GM18951 (cell line): ENCODE results near the gene ERG.

Experiments used
- POLR2A ChIP-seq: IDR thresholded peaks from 4 replicates; pipeline ENCODE4 v1.6.1; 2011; ENCODE audit warnings: mild to moderate bottlenecking; ENCODE audit not compliant: insufficient read length, insufficient read depth; ENCODE audit errors: extremely low read depth
- in situ Hi-C: fragments of 300-500 bp; cut with MboI; formaldehyde crosslinking; loops from one replicate; pipeline ENCODE4 v1.12.0; 2022; ENCODE audit warnings: low sequenced_read_pairs, mixed read lengths, inconsistent platforms; ENCODE audit not compliant: unreplicated experiment

Gene ERG

DNA sequence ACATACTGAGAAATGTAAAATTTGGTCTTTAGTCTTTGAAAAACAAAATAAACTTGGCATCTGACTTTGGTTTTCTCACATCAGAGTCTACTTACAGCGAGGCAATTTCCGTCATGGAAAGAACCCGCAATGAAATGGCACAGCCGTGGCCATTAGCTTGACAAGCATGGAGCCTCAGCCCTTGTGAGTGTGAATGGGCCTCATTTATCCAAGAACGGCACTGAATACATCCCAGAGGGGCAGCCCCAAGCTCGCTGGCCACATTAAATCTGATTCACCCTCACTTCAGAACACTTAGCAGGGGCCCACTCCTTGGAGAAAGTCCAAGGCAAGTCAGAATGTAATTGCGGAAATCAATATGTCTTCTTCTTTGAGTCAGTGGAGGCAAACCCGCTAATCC is 64.8 kb downstream of the ERG start:
- TF ChIP-seq POLR2A = no peak
- in situ Hi-C loops = no loop called here

DNA sequence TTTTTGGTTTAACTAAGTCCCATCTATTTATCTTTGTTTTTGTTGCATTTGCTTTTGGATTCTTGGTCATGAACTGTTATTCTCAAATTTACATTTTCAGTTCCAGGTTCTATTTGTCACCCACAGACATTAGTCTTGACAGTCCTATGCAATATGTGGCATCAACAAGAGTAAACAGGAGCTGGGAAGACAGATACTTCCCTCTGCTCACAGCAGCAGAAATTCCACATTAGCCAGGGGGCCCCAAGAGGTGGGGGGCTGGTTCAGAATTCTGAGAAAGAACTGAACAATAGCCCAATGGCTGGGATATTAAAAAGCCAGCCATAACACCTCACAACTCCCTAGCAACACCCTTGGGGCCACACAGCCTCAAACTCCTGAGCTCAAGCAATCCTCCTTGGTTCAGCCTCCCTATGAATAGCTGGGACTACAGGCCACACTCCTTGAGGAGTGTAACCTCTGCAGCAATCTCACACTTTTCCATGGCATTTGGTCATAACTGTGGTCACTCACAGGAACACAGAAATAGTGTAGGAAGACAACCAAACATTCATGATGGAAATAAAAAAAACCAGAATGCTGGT is 67.8 kb downstream of the ERG start:
- in situ Hi-C loops = no loop called here
- TF ChIP-seq POLR2A = no peak

DNA sequence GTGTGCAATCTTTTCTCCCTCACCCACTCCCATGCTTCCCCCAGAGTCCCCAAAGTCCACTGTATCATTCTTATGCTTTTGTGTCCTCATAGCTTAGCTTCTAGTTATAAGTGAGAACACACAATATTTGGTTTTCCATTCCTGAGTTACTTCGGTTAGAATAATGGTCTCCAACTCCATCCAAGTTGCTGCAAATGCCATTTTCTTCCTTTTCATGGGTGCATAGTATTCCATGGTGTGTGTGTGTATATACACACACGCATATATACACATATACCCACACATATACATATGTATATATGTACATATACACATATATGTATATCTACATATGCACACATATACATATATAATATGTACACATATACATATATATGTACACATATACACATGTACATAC is 69.3 kb downstream of the ERG start:
- in situ Hi-C loops = no loop called here
- no peak for TF ChIP-seq POLR2A

DNA sequence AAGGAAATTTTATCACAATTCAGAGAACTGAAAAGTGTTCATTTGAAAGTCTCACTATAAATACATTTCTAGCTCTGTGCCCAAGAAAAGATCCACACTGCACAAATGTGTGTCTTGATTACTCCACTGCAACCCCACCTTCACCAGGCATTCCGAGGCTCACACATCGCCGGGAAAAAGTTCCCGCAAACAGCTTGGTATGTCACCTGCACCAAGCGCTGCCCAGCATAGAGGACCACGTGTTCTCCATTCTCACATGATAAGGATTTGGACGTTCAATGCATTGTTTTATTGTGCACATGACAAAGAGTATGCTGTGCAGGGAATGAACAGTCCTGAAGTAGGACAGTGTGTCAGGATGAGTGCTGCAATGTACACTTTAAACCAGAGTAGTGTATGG is 70.1 kb downstream of the ERG start:
- in situ Hi-C loops = no loop called here
- TF ChIP-seq POLR2A = no peak

DNA sequence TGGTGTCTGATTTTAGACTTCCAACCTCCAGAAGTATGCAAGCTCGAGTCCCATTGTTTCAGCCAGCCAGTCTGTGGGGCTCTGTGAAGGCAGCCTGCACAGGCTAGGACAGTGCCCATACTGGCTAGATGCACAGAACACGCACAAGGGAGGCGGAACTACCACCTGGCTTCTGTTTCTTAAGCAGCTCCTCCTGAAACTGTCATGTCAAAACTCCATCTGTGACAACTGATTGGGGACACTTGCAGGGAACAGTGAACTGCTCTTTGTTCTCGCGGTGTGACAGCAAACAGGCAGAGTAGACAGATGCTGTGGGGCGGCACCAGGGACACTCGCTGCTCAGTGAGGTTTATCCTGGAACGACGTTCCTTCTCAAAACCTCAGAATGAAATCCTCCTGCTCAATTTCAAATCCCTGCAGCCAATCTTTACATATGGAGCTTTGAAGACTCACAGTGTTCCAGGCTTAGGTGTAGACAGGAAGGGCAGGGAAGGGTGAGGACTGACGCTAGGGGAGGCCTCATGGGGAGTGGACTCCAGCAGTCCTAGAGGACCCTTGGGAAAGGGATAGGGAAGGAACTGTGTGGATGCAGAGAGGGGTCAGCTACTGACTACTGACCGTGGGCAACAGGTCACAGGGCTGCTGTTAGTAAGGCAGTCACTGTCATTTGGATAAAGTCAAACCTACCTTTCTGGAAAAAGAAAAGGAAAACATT is 73.8 kb downstream of the ERG start:
- in situ Hi-C loops = no loop called here
- no peak for TF ChIP-seq POLR2A

DNA sequence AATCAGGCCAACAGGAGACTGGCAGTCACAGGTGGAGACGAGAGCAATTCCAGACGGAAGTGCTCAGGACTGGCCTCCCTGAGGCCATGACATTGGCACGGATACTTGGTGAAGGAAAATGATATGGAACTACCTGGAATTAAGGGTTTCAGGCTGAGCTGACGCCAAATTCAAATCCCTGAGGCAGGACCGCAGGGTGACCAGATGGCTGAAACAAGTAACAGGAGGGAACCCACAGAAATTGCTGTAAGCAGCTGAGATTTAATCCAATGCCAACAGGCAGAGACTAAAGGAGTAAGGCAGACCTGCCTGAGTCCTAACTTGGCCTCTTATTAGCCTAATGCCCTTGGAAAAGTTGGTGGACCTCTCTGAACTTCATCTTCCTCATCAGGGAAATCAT is 76.2 kb downstream of the ERG start:
- in situ Hi-C loops = no loop called here
- TF ChIP-seq POLR2A = no peak

DNA sequence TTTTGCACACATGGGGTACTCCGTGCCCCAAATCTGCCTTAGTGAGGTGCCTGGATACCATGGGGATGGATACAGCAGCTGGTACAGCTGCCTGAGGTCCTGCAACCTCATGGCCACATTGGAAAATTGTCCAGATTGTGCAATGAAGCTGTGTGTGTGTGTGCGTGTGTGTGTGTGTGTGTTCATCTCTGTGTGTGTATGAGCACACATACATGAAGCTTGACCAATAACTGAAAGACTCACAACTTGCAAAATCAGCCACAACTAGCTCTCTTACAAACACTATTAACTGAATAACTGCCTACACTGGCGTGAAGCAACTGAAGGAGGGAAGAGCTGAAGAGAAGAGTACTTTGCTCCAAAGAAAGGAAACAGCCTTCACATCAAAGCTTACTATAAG is 78.1 kb downstream of the ERG start:
- TF ChIP-seq POLR2A = no peak
- in situ Hi-C loops = no loop called here

DNA sequence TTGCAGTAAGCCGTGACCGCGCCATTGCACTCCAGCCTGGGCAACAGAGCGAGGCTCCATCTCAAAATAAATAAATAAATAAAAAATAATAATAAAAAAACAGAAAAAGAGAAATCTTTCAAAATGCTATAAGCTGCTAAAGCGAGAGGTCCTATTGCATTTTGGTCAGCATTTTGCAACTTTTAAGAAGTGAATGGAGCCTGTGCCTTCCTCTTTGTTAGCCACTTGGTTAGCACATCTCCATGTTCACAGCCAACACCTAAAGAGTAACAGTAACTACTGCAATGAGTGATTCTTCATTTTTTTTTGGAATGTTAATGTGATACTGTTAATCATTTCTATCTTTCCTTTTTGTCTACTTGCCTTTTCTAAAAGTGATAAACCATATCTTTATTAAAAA is 80.6 kb downstream of the ERG start:
- no peak for TF ChIP-seq POLR2A
- in situ Hi-C loops = no loop called here

DNA sequence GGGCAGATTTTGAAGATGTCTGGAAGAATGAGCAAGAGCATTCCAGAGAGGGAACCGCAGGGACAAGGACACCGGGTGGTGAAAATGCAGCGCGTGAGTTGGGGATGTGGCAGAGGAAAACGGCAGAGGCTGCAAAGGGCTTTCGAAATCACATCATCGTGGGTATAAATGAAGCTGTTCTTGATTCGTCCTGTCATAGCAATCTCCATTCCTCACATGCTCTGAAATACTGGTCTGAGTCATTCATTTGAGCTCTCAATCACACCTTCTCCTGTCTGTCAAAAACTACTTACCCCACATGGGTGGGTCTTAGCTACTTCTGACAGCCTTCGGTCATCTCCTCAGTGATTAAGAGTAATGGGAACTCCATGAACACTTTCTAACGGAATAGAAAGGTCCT is 81.5 kb downstream of the ERG start:
- TF ChIP-seq POLR2A = no peak
- in situ Hi-C loops = no loop called here

DNA sequence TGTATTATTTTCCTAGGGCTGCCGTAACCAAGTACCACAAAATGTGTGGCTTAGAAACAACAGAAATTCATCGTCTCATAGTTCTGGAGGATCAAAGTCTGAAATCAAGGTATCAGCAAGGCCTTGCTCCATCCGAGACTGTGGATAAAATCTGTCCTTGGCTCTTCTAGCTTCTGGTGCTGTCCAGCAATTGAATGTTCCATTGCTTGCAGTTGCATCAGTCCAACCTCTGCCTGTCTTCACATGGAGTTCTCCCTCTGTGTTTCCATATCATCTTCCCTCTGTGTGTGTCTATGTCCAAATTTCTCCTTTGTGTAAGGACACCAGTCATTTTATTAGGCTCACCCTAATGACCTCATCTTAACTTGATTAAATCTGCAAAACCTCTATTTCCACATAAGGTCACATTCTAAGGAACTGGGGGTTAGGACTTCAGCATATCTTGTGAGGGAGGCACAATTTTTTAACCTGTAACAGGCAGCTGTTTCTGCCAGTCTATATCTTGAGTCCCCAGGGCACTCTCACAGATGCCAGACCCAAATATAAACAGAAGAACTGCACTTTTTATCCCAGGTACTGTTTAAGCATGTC is 84.2 kb downstream of the ERG start:
- TF ChIP-seq POLR2A = no peak
- in situ Hi-C loops = no loop called here

DNA sequence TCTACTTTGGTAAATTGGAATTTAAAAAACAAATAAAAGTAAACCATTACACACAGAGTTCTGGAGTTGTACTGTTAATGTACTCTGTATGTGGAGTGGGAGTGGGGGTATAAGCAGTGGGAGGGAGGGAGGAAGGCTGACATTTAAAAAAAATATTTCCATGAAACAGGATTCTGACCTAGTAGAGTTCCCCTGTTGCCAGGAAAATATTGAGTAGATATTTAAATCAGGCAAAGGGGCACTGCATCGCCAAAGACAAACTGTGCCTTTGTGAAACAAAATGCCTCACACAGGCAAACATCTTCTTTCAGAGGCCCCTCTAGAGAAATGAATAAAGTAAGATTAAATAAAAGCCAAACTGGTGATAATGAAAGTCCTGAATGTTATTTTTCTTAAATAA is 87.8 kb downstream of the ERG start:
- in situ Hi-C loops = no loop called here
- TF ChIP-seq POLR2A = no peak

DNA sequence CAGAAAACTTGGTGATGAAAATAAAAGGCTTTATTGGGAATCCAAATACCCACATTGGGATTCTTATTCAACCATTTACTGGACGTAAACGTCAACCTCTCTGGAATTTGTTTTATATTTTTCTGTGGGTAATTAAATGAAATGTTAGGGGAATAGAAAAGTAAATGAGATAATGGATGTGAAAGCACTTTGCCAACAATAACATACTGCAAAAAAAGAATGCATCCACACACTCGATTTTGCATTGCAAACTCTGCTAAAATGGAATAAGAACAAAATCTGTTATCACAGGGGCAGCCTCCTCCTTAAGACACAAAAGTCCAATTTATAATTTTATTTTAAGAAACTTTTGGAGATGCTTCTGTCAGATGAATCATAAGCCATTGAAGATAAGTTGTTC is 88.4 kb downstream of the ERG start:
- in situ Hi-C loops = no loop called here
- no peak for TF ChIP-seq POLR2A

DNA sequence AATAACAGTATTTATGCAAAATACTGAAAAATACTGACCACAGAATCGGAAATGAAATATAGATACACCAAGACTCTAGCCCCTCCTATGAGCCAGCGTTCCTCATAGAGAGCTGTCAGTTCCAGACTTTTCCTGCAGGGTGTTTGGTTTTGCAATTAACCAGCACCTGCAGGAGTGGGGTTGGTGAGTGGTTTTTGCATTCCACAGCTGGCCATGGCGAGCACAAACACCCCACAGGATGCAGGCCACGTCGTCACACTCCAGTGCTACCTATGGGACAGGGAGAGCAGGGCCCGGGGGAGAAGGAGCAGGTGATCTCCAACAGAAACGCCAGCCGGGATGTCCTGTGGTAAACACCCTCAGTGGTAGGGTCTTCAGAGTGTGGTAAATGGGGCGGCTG is 94.1 kb downstream of the ERG start:
- in situ Hi-C loops = no loop called here
- TF ChIP-seq POLR2A = no peak

DNA sequence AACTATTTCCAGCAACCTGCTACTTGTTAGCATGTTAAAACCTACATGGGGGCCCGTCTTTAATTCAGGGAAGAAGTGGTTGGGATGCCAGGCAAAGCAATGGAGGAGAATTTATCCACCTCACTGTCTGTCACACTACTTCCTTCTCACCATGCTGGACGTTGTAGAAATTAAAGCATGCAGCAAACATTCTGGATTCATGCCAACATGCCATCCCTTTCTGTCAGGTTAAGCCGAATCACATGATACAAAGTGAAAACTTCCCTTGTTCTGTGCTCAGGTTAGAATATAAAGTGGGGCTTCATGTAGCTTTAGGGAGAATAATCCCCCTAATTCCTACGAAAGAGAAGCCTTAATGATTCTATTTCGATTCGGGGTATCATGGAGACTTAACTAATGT is 95.5 kb downstream of the ERG start:
- no peak for TF ChIP-seq POLR2A
- in situ Hi-C loops = no loop called here

DNA sequence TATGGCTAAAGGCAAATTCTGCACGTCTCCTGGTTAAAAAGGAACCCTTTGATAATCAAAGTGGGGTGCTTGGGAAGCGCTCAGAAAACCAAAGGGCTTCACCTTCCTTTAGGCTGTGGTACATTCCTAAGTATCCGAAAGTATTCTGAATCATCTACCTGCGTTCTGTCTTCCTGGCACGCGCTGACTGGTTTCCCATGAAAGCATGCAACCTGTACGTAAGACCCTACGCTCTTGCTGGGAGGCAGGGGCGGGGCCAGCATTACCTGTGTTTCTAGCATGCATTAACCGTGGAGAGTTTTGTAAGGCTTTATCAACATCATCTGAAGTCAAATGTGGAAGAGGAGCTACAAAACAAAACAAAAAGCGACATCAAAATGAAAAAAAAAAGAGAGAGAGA is 96.0 kb downstream of the ERG start:
- in situ Hi-C loops = no loop called here
- no peak for TF ChIP-seq POLR2A
